NCI-H524 (cell line): ENCODE data around the gene MAZ.

Experiments used
- DNase-seq, 2 experiments: peaks; one replicate each; lab custom pipeline; 2025; lab: John Stamatoyannopoulos, UW

Gene MAZ

GRCh38 chr16:29809850-29810698 lies 3.7 kb downstream of the MAZ start:
- DNase-seq = no peak

GRCh38 chr16:29810699-29811169 lies 4.4 kb downstream of the MAZ start:
- DNase-seq = peak in 1 of 2 experiments; percentile 49

- peak; percentile 90 to 98 for DNase-seq
Measured at GRCh38 chr16:29811170-29811895, 5.0 kb downstream of the MAZ start.

- DNase-seq = peak; percentile 88 to 93
Measured at GRCh38 chr16:29811896-29812665, 5.8 kb downstream of the MAZ start, which contains the start of gene PRRT2. PRRT2 (plus strand) TSS chr16:29812193; CDS start chr16:29813055, 862 bp downstream.

GRCh38 chr16:29812754-29813643 lies 6.7 kb downstream of the MAZ start:
- DNase-seq = no peak

GRCh38 chr16:29813644-29814562 lies 7.6 kb downstream of the MAZ start:
- no peak for DNase-seq

- no peak for DNase-seq
Measured at GRCh38 chr16:29814592-29814991, 8.3 kb downstream of the MAZ start.

GRCh38 chr16:29815032-29815721 lies 8.8 kb downstream of the MAZ start:
- DNase-seq = no peak

GRCh38 chr16:29815793-29816693 lies 9.7 kb downstream of the MAZ start, which contains the start of gene PAGR1:
PAGR1 (plus strand) TSS chr16:29816152; CDS start chr16:29816526, 374 bp downstream.
- DNase-seq = peak; percentile 98 to 100

GRCh38 chr16:29816694-29817441 lies 10.5 kb downstream of the MAZ start:
- peak; percentile 71 to 76 for DNase-seq

GRCh38 chr16:29818082-29818481 lies 11.8 kb downstream of the MAZ start:
- no peak for DNase-seq

- peak; percentile 35 to 53 for DNase-seq
Measured at GRCh38 chr16:29819506-29819905, 13.2 kb downstream of the MAZ start.

- DNase-seq = peak; percentile 97 to 98
Measured at GRCh38 chr16:29820271-29820701, 14.0 kb downstream of the MAZ start, which contains the start of gene MVP. MVP (plus strand) TSS chr16:29820462; CDS start chr16:29830550, 10,088 bp downstream.

- peak; percentile 50 to 61 for DNase-seq
Measured at GRCh38 chr16:29820730-29821642, 14.7 kb downstream of the MAZ start.

- DNase-seq = peak; percentile 58 to 82
Measured at GRCh38 chr16:29821643-29822115, 15.3 kb downstream of the MAZ start.

- DNase-seq = no peak
Measured at GRCh38 chr16:29824589-29825144, 18.3 kb downstream of the MAZ start.
